A673 (cell line): ENCODE data around the gene ZNF267.

Experiments
- CTCF ChIP-seq: fragments of 300-800, 200-600 bp; sonication (generic); conservative IDR thresholded peaks from 2 replicates; pipeline ENCODE4 v1.5.1; 2017; ENCODE audit warnings: low read depth, mild to moderate bottlenecking, antibody characterized with exemption, low read length, moderate library complexity, mixed read lengths
- EZH2 ChIP-seq: fragments of 200-600 bp; sonication (generic); IDR thresholded peaks from 2 replicates; pipeline ENCODE4 v1.6.1; 2017; ENCODE audit warnings: borderline replicate concordance, low read depth, mild to moderate bottlenecking, mixed read lengths, antibody characterized with exemption, low read length; ENCODE audit not compliant: poor library complexity, severe bottlenecking

DNA sequence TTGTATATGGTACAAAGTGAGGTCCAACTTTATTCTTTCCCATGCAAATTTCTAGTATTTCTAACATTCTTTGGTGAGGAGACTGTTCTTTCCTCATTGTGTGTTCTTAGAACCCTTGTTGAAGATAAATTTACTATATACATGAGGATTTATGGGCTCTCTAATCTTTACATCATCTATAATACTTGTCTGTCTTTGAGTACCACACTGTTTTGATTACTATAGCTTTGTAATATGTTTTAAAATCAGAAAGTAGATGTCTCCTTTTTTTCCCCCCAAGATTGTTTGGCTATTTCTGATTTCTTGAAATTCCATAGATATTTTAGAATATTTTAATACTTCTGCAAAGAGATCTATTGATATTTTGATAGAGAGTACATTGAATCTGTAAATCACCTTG is 23.7 kb downstream of the ZNF267 start:
- TF ChIP-seq CTCF (no peak), EZH2 (no peak)
